ENCODE results near the gene CEACAM16. TPM values are rescaled to one million over a fixed set of nuclear protein-coding genes. Genes with fewer than 3 reads are reported as not detected.

The CEACAM16 gene
- total RNA-seq, 4 donors from 2014 or later: not detected

GRCh38 chr19:44697670-44698034 lies 1.3 kb upstream of the CEACAM16 start:
- DNase-seq (ENCODE audit: low spot score) (no peak), ATAC-seq (ENCODE audit: low FRiP score) (no peak)
- TF ChIP-seq CTCF (IDR thresholded peaks at IDR 0.05): no peak

DNA sequence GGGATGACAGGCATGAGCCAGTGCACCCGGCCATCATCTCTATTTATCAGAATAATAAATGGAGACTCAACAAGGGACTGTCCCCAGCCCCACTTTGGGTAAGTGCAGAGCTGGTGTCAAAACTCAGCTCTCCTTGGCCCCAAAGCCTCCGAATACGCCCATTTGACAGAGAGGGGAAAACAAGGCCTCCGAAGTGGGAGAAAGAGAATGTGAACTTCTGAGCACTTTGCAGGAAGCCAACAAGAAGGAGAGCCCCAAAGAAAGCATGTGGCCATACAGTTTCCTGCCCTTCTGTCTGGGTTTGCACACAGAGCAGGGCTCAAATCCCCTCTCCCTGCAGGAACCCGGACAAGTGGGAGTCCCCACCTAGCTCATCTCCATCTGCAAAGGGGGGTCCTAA lies 1.6 kb downstream of the CEACAM16 start:
- no peak for TF ChIP-seq CTCF (IDR thresholded peaks at IDR 0.05)
- DNase-seq (ENCODE audit: low spot score): no peak
- ATAC-seq (ENCODE audit: low FRiP score): no peak

DNA sequence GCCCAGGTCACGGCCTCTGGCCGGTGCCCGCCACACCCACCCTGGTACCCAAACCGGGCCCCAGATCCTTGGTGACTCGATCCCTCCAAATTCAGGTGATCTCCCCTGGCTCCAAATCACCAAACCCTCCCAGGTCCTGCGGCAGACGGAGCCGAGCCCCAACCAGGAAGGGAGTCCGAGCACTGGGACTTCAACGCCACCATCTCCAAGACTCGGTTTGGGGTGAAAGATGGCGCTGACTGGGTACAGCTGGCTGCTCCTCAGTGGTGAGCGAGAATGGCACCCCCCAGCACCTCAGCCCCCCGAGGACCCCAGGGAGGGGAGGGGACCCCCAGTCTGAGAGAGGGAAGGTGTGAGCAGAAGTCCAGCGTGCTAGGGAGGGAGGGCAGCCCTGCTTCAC lies 2.3 kb downstream of the CEACAM16 start:
- DNase-seq (ENCODE audit: low spot score) (no peak), ATAC-seq (ENCODE audit: low FRiP score) (no peak)
- TF ChIP-seq CTCF (IDR thresholded peaks at IDR 0.05): no peak

DNA sequence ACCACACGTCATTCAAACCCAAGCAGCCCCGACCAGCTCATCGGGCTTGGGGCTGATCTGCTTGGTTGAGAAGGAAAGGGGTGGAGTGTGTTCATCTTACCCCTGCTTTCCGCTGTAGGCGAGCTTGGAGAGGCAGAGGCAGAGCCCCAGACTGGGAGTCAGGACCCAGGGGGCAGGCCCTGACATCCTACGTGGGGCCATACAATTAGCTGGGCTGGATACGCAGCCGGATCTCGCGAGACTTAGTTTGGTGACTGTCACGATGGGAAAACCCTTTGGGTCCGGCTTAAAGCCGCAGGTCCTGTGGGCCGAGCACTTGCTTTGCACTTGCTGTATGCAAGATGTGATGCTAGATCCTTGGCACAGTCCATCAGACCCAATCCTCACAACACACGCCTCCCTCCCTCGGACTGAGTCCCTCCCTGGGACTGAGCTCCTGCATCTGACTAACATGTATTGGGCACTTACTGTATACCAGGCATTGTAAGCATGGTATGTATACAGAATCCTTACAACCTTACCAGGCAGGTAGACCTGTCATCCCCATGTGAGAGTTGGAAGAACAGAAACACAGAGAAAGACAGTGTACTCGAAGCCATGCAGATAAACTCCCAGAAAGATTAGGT lies 3.7 kb downstream of the CEACAM16 start:
- DNase-seq (ENCODE audit: low spot score): no peak
- ATAC-seq (ENCODE audit: low FRiP score): no peak
- TF ChIP-seq CTCF (IDR thresholded peaks at IDR 0.05): no peak

DNA sequence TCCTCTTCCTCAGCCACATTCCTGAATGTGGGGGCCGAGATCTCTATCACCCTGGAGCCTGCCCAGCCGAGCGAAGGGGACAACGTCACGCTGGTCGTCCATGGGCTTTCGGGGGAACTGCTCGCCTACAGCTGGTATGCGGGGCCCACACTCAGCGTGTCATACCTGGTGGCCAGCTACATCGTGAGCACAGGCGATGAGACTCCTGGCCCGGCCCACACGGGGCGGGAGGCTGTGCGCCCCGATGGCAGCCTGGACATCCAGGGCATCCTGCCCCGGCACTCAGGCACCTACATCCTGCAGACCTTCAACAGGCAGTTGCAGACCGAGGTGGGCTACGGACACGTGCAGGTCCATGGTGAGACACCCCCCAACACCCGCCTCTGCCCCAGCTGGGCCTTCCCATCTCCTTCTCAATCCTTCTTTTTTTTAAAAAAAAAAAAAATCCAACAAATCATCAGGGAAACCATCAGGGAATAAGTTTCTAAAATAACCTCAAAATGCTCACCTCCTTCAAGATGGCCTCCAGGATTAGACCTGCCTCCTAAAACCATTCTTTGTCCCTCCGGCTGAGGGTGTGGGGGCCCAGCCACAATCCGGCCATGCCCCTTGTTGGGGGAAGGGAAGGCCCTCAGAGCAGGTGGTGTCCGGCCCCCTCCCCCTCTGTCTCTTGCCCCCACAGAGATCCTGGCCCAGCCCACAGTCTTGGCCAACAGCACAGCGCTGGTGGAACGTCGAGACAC lies 4.6 kb downstream of the CEACAM16 start:
- ATAC-seq (ENCODE audit: low FRiP score) (no peak), DNase-seq (ENCODE audit: low spot score) (no peak)
- no peak for TF ChIP-seq CTCF (IDR thresholded peaks at IDR 0.05)

GRCh38 chr19:44704982-44705381 lies 6.0 kb downstream of the CEACAM16 start:
- DNase-seq (ENCODE audit: low spot score) (no peak), ATAC-seq (ENCODE audit: low FRiP score) (no peak)
- no peak for TF ChIP-seq CTCF (IDR thresholded peaks at IDR 0.05)

DNA sequence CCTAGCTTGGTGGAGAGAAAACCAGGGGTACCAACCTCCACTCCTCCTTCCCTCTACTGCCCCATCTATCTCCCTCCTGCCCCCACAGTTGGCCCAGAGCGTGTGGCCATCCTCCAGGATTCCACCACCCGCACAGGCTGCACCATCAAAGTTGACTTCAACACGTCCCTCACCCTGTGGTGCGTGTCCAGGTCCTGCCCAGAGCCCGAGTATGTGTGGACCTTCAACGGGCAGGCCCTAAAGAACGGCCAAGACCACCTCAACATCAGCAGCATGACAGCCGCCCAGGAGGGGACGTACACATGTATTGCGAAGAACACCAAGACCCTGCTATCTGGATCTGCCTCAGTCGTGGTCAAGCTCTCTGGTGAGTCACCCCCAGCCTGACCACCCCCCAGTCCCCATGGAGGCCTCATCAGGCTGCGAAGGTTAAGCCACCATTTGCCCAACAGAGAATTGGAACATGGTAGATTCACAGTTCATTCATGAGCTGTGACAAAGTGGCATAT lies 6.6 kb downstream of the CEACAM16 start:
- ATAC-seq (ENCODE audit: low FRiP score): no peak
- TF ChIP-seq CTCF (IDR thresholded peaks at IDR 0.05): no peak

More for the DNA sequence above, 6.6 kb downstream of the CEACAM16 start:
- DNase-seq (ENCODE audit: low spot score): no peak

Measured in omental fat pad (tissue), 4 donors.